Fibroblast of mammary gland (primary cell): ENCODE measurements around the gene RHBDF2.

Experiments
- DNase-seq: peaks from one replicate; pipeline ENCODE4 v3.0.0-alpha.2; 2010; ENCODE audit warnings: low read depth
- H3K4me3 ChIP-seq: 2 replicates; pipeline ENCODE4 v1.5.1; 2011; ENCODE audit warnings: low read depth, mild to moderate bottlenecking, low read length, moderate library complexity; ENCODE audit not compliant: control insufficient read depth
- TF ChIP-seq, protein P1 (sequence below): conservative IDR thresholded peaks from 2 replicates; pipeline ENCODE4 v1.5.1; 2011; ENCODE audit warnings: low read depth, low read length, inconsistent platforms; ENCODE audit not compliant: control insufficient read depth, insufficient read depth

Gene RHBDF2

GRCh38 chr17:76491271-76492122, 9.7 kb downstream of the RHBDF2 start:
- DNase-seq, result no peak
- H3K4me3 ChIP-seq, result no peak overlapping the region
- TF ChIP-seq, protein P1, sequence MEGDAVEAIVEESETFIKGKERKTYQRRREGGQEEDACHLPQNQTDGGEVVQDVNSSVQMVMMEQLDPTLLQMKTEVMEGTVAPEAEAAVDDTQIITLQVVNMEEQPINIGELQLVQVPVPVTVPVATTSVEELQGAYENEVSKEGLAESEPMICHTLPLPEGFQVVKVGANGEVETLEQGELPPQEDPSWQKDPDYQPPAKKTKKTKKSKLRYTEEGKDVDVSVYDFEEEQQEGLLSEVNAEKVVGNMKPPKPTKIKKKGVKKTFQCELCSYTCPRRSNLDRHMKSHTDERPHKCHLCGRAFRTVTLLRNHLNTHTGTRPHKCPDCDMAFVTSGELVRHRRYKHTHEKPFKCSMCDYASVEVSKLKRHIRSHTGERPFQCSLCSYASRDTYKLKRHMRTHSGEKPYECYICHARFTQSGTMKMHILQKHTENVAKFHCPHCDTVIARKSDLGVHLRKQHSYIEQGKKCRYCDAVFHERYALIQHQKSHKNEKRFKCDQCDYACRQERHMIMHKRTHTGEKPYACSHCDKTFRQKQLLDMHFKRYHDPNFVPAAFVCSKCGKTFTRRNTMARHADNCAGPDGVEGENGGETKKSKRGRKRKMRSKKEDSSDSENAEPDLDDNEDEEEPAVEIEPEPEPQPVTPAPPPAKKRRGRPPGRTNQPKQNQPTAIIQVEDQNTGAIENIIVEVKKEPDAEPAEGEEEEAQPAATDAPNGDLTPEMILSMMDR, result no peak

DNA sequence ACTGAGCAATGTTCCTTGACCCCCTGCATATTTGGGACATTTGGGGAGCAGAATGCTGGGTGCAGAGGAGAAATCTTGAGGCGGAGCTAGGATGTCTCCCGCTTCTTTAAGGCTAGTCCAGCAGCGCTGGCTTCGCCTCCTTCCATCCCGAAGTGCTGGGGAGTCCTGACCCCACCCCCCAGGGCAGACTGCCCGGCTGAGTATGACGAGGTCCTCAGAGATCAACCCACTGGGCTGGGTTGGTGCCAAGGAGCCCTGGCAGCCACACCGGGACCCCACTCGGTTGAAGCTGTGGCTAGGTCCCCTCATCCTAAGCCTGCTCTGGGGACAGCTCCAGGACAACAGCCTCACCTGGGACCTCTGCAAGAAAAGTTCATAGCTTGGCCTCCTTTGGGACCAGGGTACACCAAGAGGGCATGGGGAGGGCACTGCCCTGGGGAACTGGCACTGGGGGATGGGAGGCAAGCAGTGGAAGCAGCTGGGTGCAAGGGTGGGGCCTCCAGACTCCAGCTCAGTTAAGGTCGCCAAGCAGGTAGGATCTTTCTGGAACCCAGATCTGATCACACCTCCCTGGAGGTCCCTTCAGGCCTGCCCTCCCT, 11.0 kb downstream of the RHBDF2 start:
- TF ChIP-seq, protein P1, result no peak
- no peak overlapping the region for H3K4me3 ChIP-seq
- DNase-seq, result no peak

- DNase-seq, result no peak
- TF ChIP-seq, protein P1, result no peak
- H3K4me3 ChIP-seq, result no peak overlapping the region
These were observed 13.6 kb downstream of the RHBDF2 start for GRCh38 chr17:76487451-76488192.

DNA sequence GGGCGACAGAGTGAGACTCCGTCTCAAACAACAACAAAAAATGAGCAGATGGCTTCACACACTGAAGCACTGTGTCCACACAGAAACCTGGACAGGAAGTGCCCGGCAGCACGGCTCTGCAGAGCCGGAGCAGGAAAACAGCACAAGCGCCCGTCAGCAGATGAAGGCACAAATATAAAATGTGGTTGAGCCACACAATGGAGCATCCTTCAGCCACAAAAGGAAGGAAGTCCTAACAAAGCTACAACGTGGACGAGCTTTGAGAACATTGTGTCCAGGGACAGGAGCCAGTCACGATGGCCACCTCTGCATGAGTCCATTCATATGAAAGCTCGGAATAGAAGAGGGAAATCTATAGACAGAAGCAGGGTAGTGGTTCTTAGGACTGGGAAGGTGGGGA, 15.7 kb downstream of the RHBDF2 start:
- DNase-seq, result no peak
- H3K4me3 ChIP-seq, result no peak overlapping the region
- TF ChIP-seq, protein P1, result no peak

DNA sequence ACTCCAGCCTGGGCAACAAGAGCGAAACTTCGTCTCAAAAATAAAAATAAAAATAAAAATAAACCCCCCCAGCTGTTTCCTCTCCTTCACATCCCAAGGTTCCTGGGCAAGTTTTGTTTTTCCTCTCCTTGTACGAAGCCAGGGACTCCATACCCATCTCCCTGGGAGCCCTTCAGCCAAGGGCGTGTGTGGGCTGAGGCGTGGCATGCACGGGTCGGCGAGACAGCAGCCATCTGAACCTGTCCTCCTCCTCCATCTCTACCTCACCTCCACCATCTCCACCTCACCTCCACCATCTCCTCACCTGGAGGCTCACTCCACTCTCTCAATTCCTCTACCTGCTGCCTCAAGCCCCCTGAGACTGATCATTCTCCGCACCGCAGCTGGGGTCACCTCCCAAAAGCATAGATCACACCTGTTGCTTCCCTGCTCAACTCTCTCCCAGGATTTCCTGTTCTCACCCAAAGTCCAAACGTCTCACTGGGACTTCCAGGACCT, 16.9 kb downstream of the RHBDF2 start:
- TF ChIP-seq, protein P1, result no peak
- no peak overlapping the region for H3K4me3 ChIP-seq
- no peak for DNase-seq

- no peak overlapping the region for H3K4me3 ChIP-seq
- TF ChIP-seq, protein P1, result no peak
- no peak for DNase-seq
These were observed 20.1 kb downstream of the RHBDF2 start for GRCh38 chr17:76481071-76481655.
